Nephron (organoid): ENCODE results near the gene ATXN1.
A peak's percentile ranks its signal among the peaks of the same experiment; 100 is the strongest.

Experiments used
- H3K27ac Mint-ChIP-seq, 3 experiments: 2 replicates each; pipeline ENCODE4 v1.8.0; 2020; ENCODE audit warnings: mixed read lengths in 3 of 3, mild to moderate bottlenecking in 2 of 3, moderate library complexity in 1 of 3
- H3K27me3 Mint-ChIP-seq: 2 replicates; pipeline ENCODE4 v1.8.0; 2021; ENCODE audit warnings: low read depth, mild to moderate bottlenecking, moderate library complexity, mixed read lengths
- H3K36me3 Mint-ChIP-seq: 2 replicates; pipeline ENCODE4 v1.8.0; 2020; ENCODE audit warnings: low read depth, mixed read lengths
- H3K4me1 Mint-ChIP-seq: 2 replicates; pipeline ENCODE4 v1.8.0; 2020; ENCODE audit warnings: mixed read lengths
- H3K4me3 Mint-ChIP-seq, 3 experiments: 2 replicates each; pipeline ENCODE4 v1.8.0; 2020; ENCODE audit warnings: mild to moderate bottlenecking in 3 of 3, mixed read lengths in 3 of 3, moderate library complexity in 2 of 3
- H3K9me3 Mint-ChIP-seq: 2 replicates; pipeline ENCODE4 v1.8.0; 2020; ENCODE audit warnings: mixed read lengths
- TF ChIP-seq, protein P1 (sequence below), 3 experiments: fragments of 200-600 bp; sonication (generic); IDR thresholded peaks; one replicate each; pipeline ENCODE4 v1.5.0; 2021; ENCODE audit warnings: antibody characterized with exemption in 3 of 3; ENCODE audit not compliant: unreplicated experiment in 3 of 3

Gene ATXN1

GRCh38 chr6:16338577-16339264, 422.5 kb downstream of the ATXN1 start:
- Mint-ChIP-seq H3K9me3 (no peaks in the 10 kb centered on the region), H3K27me3 (no peaks in the 10 kb centered on the region), H3K4me1 (peaks cover 60% of the 10 kb centered on the region), H3K27ac (peak overlapping the region; percentile 68 to 73 (median 69)), H3K4me3 (peak overlapping the region in 1 of 3 experiments; percentile 31), H3K36me3 (no peaks in the 10 kb centered on the region)
- TF ChIP-seq, protein P1, sequence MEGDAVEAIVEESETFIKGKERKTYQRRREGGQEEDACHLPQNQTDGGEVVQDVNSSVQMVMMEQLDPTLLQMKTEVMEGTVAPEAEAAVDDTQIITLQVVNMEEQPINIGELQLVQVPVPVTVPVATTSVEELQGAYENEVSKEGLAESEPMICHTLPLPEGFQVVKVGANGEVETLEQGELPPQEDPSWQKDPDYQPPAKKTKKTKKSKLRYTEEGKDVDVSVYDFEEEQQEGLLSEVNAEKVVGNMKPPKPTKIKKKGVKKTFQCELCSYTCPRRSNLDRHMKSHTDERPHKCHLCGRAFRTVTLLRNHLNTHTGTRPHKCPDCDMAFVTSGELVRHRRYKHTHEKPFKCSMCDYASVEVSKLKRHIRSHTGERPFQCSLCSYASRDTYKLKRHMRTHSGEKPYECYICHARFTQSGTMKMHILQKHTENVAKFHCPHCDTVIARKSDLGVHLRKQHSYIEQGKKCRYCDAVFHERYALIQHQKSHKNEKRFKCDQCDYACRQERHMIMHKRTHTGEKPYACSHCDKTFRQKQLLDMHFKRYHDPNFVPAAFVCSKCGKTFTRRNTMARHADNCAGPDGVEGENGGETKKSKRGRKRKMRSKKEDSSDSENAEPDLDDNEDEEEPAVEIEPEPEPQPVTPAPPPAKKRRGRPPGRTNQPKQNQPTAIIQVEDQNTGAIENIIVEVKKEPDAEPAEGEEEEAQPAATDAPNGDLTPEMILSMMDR (IDR thresholded peaks at IDR 0.05; ENCODE audit: unreplicated experiment in 3 of 3): peak in 1 of 3 experiments; percentile 40

DNA sequence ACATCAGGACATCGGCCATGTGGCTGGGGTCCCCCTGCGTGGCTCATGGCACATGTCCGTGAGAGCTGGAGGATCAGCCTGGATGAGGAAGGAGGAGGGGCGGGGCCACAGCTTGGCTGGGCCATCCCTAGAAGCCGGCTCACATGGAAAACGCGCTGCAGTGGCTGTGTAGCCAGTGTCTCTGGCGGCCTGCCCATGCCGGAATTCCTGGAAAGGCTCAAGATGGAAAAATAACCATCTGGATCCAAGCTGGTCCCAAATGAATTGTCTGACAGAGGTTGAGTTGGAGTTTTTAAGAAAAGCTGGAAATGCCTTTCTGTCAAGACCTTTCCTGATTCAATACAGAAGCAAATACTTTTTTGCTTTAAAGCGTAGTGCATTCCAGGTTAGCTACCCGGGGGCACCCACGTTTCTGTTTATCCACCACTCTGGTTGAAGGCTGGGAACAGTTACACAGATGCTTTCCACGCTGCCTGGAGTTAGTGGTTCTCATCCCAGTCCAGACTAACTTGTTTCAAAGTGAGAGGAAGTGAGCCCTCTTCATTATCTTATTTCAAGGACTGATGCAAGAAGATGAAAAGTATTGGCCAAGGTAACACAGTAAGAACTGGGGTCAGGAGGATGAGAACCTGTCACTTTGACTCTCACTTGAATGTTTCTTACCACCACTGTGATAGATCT, 423.8 kb downstream of the ATXN1 start:
- Mint-ChIP-seq H3K9me3 (no peaks in the 10 kb centered on the region), H3K27me3 (no peaks in the 10 kb centered on the region), H3K36me3 (no peaks in the 10 kb centered on the region), H3K27ac (peak overlapping the region; percentile 80 to 97 (median 90)), H3K4me1 (peaks cover 56% of the 10 kb centered on the region), H3K4me3 (peak overlapping the region in 1 of 3 experiments; percentile 65)
- TF ChIP-seq, protein P1 (IDR thresholded peaks at IDR 0.05; ENCODE audit: unreplicated experiment in 3 of 3): no peak

- Mint-ChIP-seq H3K27me3 (no peaks in the 10 kb centered on the region), H3K4me3 (peak overlapping the region in 1 of 3 experiments; percentile 47), H3K4me1 (peaks cover 54% of the 10 kb centered on the region), H3K27ac (peak overlapping the region in 2 of 3 experiments; percentile 90 to 97), H3K36me3 (no peaks in the 10 kb centered on the region), H3K9me3 (no peaks in the 10 kb centered on the region)
- TF ChIP-seq, protein P1 (IDR thresholded peaks at IDR 0.05; ENCODE audit: unreplicated experiment in 3 of 3): no peak
Measured at GRCh38 chr6:16336911-16337294, 424.4 kb downstream of the ATXN1 start.

DNA sequence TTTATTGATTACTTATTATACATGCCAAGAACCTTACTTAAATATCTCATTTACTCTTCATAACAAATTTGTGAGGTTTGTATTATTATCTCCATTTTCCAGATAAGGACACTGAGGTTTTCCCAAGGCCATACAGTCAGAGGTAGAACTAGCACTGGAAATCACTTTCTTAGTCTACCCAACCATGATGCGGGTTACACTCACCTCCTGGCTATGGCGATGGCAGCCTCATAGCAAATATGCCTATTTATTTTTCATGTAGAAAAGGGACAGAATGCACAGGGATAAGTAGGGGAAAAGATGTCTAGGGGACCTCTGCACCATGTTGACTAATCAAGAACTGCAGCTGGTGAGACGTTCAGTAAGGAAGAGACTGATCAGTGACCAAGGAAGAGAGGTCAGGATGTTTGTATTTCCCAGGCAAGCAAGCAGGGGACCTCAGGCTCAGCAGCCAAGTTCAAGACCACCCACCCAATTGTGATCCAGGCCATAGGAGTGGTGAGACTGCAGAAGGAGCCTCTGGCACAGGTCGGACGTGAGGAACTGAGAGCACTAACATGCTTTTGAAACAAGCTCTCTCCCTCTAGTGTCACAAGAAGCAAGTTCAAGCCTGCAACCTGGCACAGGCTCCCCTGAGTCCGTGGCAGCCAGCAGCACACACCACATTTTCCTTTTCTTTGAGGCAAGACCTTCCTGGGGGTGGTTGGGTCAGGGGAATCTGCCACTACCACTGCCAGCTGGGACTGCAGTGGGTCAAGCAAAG, 425.0 kb downstream of the ATXN1 start:
- peak overlapping the region in 2 of 3 experiments; percentile 90 to 97 for H3K27ac Mint-ChIP-seq

DNA sequence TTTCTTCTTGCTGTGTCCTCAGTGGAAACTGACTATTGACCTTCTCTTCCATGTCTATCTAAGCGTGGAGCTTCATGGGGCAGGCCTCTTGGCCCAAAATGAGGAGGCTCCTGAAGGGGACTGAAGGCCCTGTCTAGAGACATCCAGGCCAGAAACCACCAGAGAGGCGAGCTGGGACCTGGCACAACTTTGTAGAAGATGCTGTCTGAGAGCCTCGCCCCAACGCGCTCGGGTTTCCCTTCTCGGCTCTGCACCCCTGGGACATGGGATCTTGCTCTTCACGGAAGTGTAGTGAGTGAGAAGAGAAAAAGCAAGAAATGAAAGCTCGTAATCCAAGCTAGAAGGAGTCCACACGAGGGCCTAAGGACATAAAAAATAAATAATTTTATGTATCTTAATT, 426.1 kb downstream of the ATXN1 start:
- Mint-ChIP-seq H3K27ac (peak overlapping the region in 1 of 3 experiments; percentile 97), H3K27me3 (no peaks in the 10 kb centered on the region), H3K4me1 (peaks cover 49% of the 10 kb centered on the region), H3K9me3 (no peaks in the 10 kb centered on the region), H3K36me3 (no peaks in the 10 kb centered on the region), H3K4me3 (no peak overlapping the region)
- TF ChIP-seq, protein P1 (IDR thresholded peaks at IDR 0.05; ENCODE audit: unreplicated experiment in 3 of 3): no peak

More for the DNA sequence above, 425.0 kb downstream of the ATXN1 start:
- Mint-ChIP-seq H3K9me3 (no peaks in the 10 kb centered on the region), H3K36me3 (no peaks in the 10 kb centered on the region), H3K4me3 (no peak overlapping the region), H3K27me3 (no peaks in the 10 kb centered on the region), H3K4me1 (peaks cover 54% of the 10 kb centered on the region)
- TF ChIP-seq, protein P1 (IDR thresholded peaks at IDR 0.05; ENCODE audit: unreplicated experiment in 3 of 3): no peak
